ENCODE data around the gene TDP2.
"Not testable (repeated sequence)": the region's sequence is repeated elsewhere in the genome, so short reads cannot be mapped to it uniquely, and the experiment has no call there.

TDP2 gene

GRCh38 chr6:24691550-24691949, 24.9 kb upstream of the TDP2 start:
- Histone ChIP-seq H3K9ac (ENCODE audit: low read depth, low read length) (no peak overlapping the region), H3K36me3 (ENCODE audit: insufficient read depth, low read length) (no peaks in the 10 kb centered on the region), H3K4me1 (ENCODE audit: insufficient read depth, low read length) (0 out of 2 replicates have a peak, but pooled peaks cover 5% of the 10 kb centered on the region), H3K9me3 (ENCODE audit: control insufficient read depth, insufficient read depth, low read length) (no peaks in the 10 kb centered on the region)

GRCh38 chr6:24690593-24690992, 23.9 kb upstream of the TDP2 start:
- no peaks in the 10 kb centered on the region for H3K9me3 ChIP-seq (ENCODE audit: control insufficient read depth, insufficient read depth, low read length)
- no peak overlapping the region for H3K9ac ChIP-seq (ENCODE audit: low read depth, low read length)
- H3K4me1 ChIP-seq (ENCODE audit: insufficient read depth, low read length) = 0 out of 2 replicates have a peak, but pooled peaks cover 5% of the 10 kb centered on the region
- H3K36me3 ChIP-seq (ENCODE audit: insufficient read depth, low read length) = no peaks in the 10 kb centered on the region; the same call in 1 of the 2 replicates

- H3K9me3 ChIP-seq (ENCODE audit: control insufficient read depth, insufficient read depth, low read length) = no peaks in the 10 kb centered on the region
- 0 out of 2 replicates have a peak, but pooled peaks cover 5% of the 10 kb centered on the region for H3K4me1 ChIP-seq (ENCODE audit: insufficient read depth, low read length)
- H3K36me3 ChIP-seq (ENCODE audit: insufficient read depth, low read length) = no peaks in the 10 kb centered on the region; the same call in 1 of the 2 replicates
- H3K9ac ChIP-seq (ENCODE audit: low read depth, low read length) = no peak overlapping the region
These were observed 23.3 kb upstream of the TDP2 start for GRCh38 chr6:24689964-24690363.

GRCh38 chr6:24686946-24687345, 20.2 kb upstream of the TDP2 start:
- Histone ChIP-seq H3K9me3 (ENCODE audit: control insufficient read depth, insufficient read depth, low read length) (no peaks in the 10 kb centered on the region), H3K4me1 (ENCODE audit: insufficient read depth, low read length) (peaks cover 12% of the 10 kb centered on the region), H3K9ac (ENCODE audit: low read depth, low read length) (no peak overlapping the region), H3K36me3 (ENCODE audit: insufficient read depth, low read length) (no peaks in the 10 kb centered on the region; the same call in 1 of the 2 replicates)

- Histone ChIP-seq H3K36me3 (ENCODE audit: insufficient read depth, low read length) (no peaks in the 10 kb centered on the region; the same call in 1 of the 2 replicates), H3K9ac (ENCODE audit: low read depth, low read length) (no peak overlapping the region), H3K4me1 (ENCODE audit: insufficient read depth, low read length) (peaks cover 12% of the 10 kb centered on the region), H3K9me3 (ENCODE audit: control insufficient read depth, insufficient read depth, low read length) (no peaks in the 10 kb centered on the region)
These were observed 19.7 kb upstream of the TDP2 start for GRCh38 chr6:24686408-24686807.

- Histone ChIP-seq H3K4me1 (ENCODE audit: insufficient read depth, low read length) (peaks cover 7% of the 10 kb centered on the region), H3K36me3 (ENCODE audit: insufficient read depth, low read length) (no peaks in the 10 kb centered on the region; the same call in 1 of the 2 replicates), H3K9ac (ENCODE audit: low read depth, low read length) (peak overlapping the region; percentile 10; the same call in 1 of the 2 replicates), H3K9me3 (ENCODE audit: control insufficient read depth, insufficient read depth, low read length) (no peaks in the 10 kb centered on the region)
These were observed 16.9 kb upstream of the TDP2 start for GRCh38 chr6:24683297-24684296.

- Histone ChIP-seq H3K36me3 (ENCODE audit: insufficient read depth, low read length) (no peaks in the 10 kb centered on the region), H3K9ac (ENCODE audit: low read depth, low read length) (no peak overlapping the region), H3K9me3 (ENCODE audit: control insufficient read depth, insufficient read depth, low read length) (no peaks in the 10 kb centered on the region), H3K4me1 (ENCODE audit: insufficient read depth, low read length) (peaks cover 7% of the 10 kb centered on the region)
These were observed 13.9 kb upstream of the TDP2 start for GRCh38 chr6:24680582-24680981.

- not testable (repeated sequence) for H3K4me1 ChIP-seq (ENCODE audit: insufficient read depth, low read length); H3K36me3 ChIP-seq (ENCODE audit: insufficient read depth, low read length); H3K9ac ChIP-seq (ENCODE audit: low read depth, low read length); H3K9me3 ChIP-seq (ENCODE audit: control insufficient read depth, insufficient read depth, low read length)
These were observed 12.2 kb upstream of the TDP2 start for GRCh38 chr6:24678792-24679352.

GRCh38 chr6:24673625-24674024, 6.9 kb upstream of the TDP2 start:
- H3K36me3 ChIP-seq (ENCODE audit: insufficient read depth, low read length) = peaks cover 3% of the 10 kb centered on the region; the same call in 1 of the 2 replicates
- H3K9me3 ChIP-seq (ENCODE audit: control insufficient read depth, insufficient read depth, low read length) = peaks cover 25% of the 10 kb centered on the region
- H3K4me1 ChIP-seq (ENCODE audit: insufficient read depth, low read length) = no peaks in the 10 kb centered on the region
- no peak overlapping the region for H3K9ac ChIP-seq (ENCODE audit: low read depth, low read length)

GRCh38 chr6:24672620-24673182, 6.0 kb upstream of the TDP2 start:
- no peak overlapping the region for H3K9ac ChIP-seq (ENCODE audit: low read depth, low read length)
- no peaks in the 10 kb centered on the region for H3K4me1 ChIP-seq (ENCODE audit: insufficient read depth, low read length)
- H3K9me3 ChIP-seq (ENCODE audit: control insufficient read depth, insufficient read depth, low read length) = peaks cover 25% of the 10 kb centered on the region
- H3K36me3 ChIP-seq (ENCODE audit: insufficient read depth, low read length) = peaks cover 3% of the 10 kb centered on the region; the same call in 1 of the 2 replicates

- H3K9me3 ChIP-seq (ENCODE audit: control insufficient read depth, insufficient read depth, low read length) = peaks cover 25% of the 10 kb centered on the region
- H3K9ac ChIP-seq (ENCODE audit: low read depth, low read length); H3K36me3 ChIP-seq (ENCODE audit: insufficient read depth, low read length); H3K4me1 ChIP-seq (ENCODE audit: insufficient read depth, low read length): not testable (repeated sequence)
These were observed 4.4 kb upstream of the TDP2 start for GRCh38 chr6:24671077-24671476.

- H3K4me1 ChIP-seq (ENCODE audit: insufficient read depth, low read length); H3K36me3 ChIP-seq (ENCODE audit: insufficient read depth, low read length); H3K9ac ChIP-seq (ENCODE audit: low read depth, low read length): not testable (repeated sequence)
- H3K9me3 ChIP-seq (ENCODE audit: control insufficient read depth, insufficient read depth, low read length) = peaks cover 25% of the 10 kb centered on the region
These were observed 3.8 kb upstream of the TDP2 start for GRCh38 chr6:24670492-24670891.

- no peaks in the 10 kb centered on the region for H3K4me1 ChIP-seq (ENCODE audit: insufficient read depth, low read length)
- peaks cover 10% of the 10 kb centered on the region for H3K36me3 ChIP-seq (ENCODE audit: insufficient read depth, low read length)
- H3K9me3 ChIP-seq (ENCODE audit: control insufficient read depth, insufficient read depth, low read length) = peaks cover 19% of the 10 kb centered on the region
- H3K9ac ChIP-seq (ENCODE audit: low read depth, low read length) = no peak overlapping the region
These were observed 2.3 kb upstream of the TDP2 start for GRCh38 chr6:24668997-24669361.

All from ES-I3 (cell line).